HepG2 (cell line): Measurements from ENCODE around the gene DNAI4. TPM values are rescaled to one million over a fixed set of nuclear protein-coding genes. Genes with fewer than 3 reads are reported as not detected.

Source experiments
- BCLAF1 ChIP-seq: fragments of 450-650 bp; IDR thresholded peaks from 2 replicates; pipeline ENCODE4 v1.6.1; 2017; ENCODE audit warnings: mild to moderate bottlenecking
- BRD4 ChIP-seq: sonication (generic); formaldehyde crosslinking; IDR thresholded peaks from 2 replicates; pipeline ENCODE4 v1.4.0; 2020; ENCODE audit warnings: missing genetic modification reagents
- DR1 ChIP-seq: sonication (generic); formaldehyde crosslinking; IDR thresholded peaks from 2 replicates; pipeline ENCODE4 v1.8.0; 2021; ENCODE audit warnings: mild to moderate bottlenecking, missing genetic modification reagents, inconsistent platforms
- ELF3 ChIP-seq: IDR thresholded peaks from 2 replicates; pipeline ENCODE4 v1.6.1; 2016; ENCODE audit warnings: missing genetic modification reagents, missing compliant biosample characterization
- EZH2 ChIP-seq: conservative IDR thresholded peaks from 2 replicates; pipeline ENCODE4 v1.6.1; 2012; ENCODE audit warnings: mild to moderate bottlenecking, low read depth, low read length, moderate library complexity
- MTA1 ChIP-seq: sonication (generic); formaldehyde crosslinking; IDR thresholded peaks from 2 replicates; pipeline ENCODE4 v1.4.0; 2020; ENCODE audit warnings: missing genetic modification reagents, mild to moderate bottlenecking, borderline replicate concordance
- NAIF1 ChIP-seq: sonication (generic); formaldehyde crosslinking; IDR thresholded peaks from 2 replicates; pipeline ENCODE4 v1.5.0; 2020; ENCODE audit warnings: mild to moderate bottlenecking, missing genetic modification reagents, borderline replicate concordance
- PHF5A ChIP-seq: IDR thresholded peaks from one replicate; pipeline ENCODE4 v1.6.1; 2018; ENCODE audit warnings: low read depth, missing genetic modification reagents; ENCODE audit not compliant: unreplicated experiment
- SIX1 ChIP-seq: sonication (generic); formaldehyde crosslinking; IDR thresholded peaks from 2 replicates; pipeline ENCODE4 v1.4.0; 2020; ENCODE audit warnings: missing genetic modification reagents, borderline replicate concordance
- SMYD3 ChIP-seq: sonication (generic); formaldehyde crosslinking; IDR thresholded peaks from 2 replicates; pipeline ENCODE4 v1.8.1; 2023; ENCODE audit warnings: mild to moderate bottlenecking, missing genetic modification reagents
- SYNCRIP ChIP-seq: fragments of 200-400 bp; formaldehyde crosslinking; IDR thresholded peaks from 2 replicates; pipeline ENCODE4 v1.6.1; 2018; ENCODE audit warnings: mild to moderate bottlenecking, low read depth, low read length; ENCODE audit not compliant: insufficient read depth
- ZBTB20 ChIP-seq: sonication (generic); formaldehyde crosslinking; IDR thresholded peaks from 2 replicates; pipeline ENCODE4 v1.8.1; 2023; ENCODE audit warnings: missing genetic modification reagents, low read depth, mild to moderate bottlenecking, borderline replicate concordance
- ZEB1 ChIP-seq: IDR thresholded peaks from 2 replicates; pipeline ENCODE4 v1.6.1; 2012; ENCODE audit warnings: mild to moderate bottlenecking, low read depth, inconsistent platforms; ENCODE audit not compliant: insufficient replicate concordance
- ZNF335 ChIP-seq: sonication (generic); formaldehyde crosslinking; IDR thresholded peaks from 2 replicates; pipeline ENCODE4 v1.4.0; 2020; ENCODE audit warnings: missing genetic modification reagents
- ZNF678 ChIP-seq: sonication (generic); formaldehyde crosslinking; IDR thresholded peaks from 2 replicates; pipeline ENCODE4 v1.4.0; 2020; ENCODE audit warnings: mild to moderate bottlenecking, missing genetic modification reagents
- polyA plus RNA-seq, 8 experiments: library from polyadenylated mRNA; depleted of rRNA in 3 of 8; stranded (reverse) in 7 of 8; unstranded in 1 of 8; fragments of >200 nt; fragmentation: Illumina TruSeq in 4 of 8; extraction: Trizol in 4 of 8; gene quantifications; 2 replicates each; pipeline versions ENCODE4 v1.2.1 to v1.2.3, GENCODE V29; 2011 to 2016; ENCODE audit warnings: low read depth in 4 of 8, missing spikeins in 1 of 8, mixed read lengths in 1 of 8; ENCODE audit not compliant: insufficient read depth in 1 of 8
- total RNA-seq, 5 experiments: library from RNA; depleted of rRNA; stranded (reverse); fragments of >200 nt; fragmentation: Illumina TruSeq; extraction: Trizol; gene quantifications; 2 replicates each; pipeline ENCODE4 v1.2.3, GENCODE V29; 2016; ENCODE audit warnings: low read depth in 1 of 5
- TF ChIP-seq, protein P1 (sequence below): sonication (generic); formaldehyde crosslinking; IDR thresholded peaks from 2 replicates; pipeline ENCODE4 v1.5.0; 2020; ENCODE audit warnings: mild to moderate bottlenecking, missing genetic modification reagents, borderline replicate concordance
- TF ChIP-seq, protein P2 (sequence below): sonication (generic); formaldehyde crosslinking; IDR thresholded peaks from 2 replicates; pipeline ENCODE4 v1.4.0; 2020; ENCODE audit warnings: missing genetic modification reagents, low read depth, mild to moderate bottlenecking, borderline replicate concordance

Gene DNAI4
- total and polyA plus RNA-seq, 2 of the 13 experiments (the other 11 are each of a cell fraction or from before 2014, with no cell fraction given) = 0.04 to 0.08 TPM

DNA sequence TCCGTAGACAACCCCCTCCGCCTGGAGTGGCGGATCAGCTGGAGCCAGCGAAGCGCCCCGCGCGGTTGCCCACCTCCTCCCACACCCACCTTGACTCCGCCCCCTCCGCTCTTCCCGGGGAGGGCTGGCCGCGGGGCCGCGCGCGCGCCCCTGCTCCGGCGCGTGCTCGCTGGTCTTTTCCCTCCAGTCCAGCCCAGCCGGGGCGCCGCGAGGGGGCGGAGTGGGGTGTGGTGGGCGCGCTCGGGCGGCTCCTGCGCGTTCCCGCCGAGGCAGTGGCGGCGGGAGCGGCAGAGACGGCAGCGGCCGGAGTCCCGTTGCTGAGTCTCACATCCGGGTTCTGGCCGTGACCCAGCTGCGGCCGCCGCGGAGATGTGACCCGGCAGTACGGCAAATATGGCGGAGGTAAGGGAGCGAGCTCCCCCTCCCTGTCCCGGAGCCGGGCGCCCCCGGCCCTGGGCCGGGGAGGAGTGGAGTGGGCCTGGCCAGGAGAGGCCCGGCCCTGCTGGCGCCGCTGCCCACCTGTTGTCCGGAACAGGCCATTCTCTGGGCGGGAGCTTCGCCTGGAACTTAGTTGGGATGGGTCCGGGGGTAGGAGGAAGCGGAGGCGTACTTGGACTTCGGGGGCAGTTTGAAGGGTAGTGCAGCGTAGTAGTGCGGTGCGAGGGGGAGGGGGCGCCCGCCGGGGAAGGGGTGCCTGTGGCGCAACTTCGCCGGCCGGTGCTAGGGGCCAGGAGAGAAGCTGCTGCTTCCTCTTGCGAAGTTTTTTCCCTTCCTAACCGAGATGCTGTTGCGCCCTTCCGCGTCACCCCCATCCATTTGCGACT lies 5.6 kb upstream of the DNAI4 start (continued):
- TF ChIP-seq, protein P1, sequence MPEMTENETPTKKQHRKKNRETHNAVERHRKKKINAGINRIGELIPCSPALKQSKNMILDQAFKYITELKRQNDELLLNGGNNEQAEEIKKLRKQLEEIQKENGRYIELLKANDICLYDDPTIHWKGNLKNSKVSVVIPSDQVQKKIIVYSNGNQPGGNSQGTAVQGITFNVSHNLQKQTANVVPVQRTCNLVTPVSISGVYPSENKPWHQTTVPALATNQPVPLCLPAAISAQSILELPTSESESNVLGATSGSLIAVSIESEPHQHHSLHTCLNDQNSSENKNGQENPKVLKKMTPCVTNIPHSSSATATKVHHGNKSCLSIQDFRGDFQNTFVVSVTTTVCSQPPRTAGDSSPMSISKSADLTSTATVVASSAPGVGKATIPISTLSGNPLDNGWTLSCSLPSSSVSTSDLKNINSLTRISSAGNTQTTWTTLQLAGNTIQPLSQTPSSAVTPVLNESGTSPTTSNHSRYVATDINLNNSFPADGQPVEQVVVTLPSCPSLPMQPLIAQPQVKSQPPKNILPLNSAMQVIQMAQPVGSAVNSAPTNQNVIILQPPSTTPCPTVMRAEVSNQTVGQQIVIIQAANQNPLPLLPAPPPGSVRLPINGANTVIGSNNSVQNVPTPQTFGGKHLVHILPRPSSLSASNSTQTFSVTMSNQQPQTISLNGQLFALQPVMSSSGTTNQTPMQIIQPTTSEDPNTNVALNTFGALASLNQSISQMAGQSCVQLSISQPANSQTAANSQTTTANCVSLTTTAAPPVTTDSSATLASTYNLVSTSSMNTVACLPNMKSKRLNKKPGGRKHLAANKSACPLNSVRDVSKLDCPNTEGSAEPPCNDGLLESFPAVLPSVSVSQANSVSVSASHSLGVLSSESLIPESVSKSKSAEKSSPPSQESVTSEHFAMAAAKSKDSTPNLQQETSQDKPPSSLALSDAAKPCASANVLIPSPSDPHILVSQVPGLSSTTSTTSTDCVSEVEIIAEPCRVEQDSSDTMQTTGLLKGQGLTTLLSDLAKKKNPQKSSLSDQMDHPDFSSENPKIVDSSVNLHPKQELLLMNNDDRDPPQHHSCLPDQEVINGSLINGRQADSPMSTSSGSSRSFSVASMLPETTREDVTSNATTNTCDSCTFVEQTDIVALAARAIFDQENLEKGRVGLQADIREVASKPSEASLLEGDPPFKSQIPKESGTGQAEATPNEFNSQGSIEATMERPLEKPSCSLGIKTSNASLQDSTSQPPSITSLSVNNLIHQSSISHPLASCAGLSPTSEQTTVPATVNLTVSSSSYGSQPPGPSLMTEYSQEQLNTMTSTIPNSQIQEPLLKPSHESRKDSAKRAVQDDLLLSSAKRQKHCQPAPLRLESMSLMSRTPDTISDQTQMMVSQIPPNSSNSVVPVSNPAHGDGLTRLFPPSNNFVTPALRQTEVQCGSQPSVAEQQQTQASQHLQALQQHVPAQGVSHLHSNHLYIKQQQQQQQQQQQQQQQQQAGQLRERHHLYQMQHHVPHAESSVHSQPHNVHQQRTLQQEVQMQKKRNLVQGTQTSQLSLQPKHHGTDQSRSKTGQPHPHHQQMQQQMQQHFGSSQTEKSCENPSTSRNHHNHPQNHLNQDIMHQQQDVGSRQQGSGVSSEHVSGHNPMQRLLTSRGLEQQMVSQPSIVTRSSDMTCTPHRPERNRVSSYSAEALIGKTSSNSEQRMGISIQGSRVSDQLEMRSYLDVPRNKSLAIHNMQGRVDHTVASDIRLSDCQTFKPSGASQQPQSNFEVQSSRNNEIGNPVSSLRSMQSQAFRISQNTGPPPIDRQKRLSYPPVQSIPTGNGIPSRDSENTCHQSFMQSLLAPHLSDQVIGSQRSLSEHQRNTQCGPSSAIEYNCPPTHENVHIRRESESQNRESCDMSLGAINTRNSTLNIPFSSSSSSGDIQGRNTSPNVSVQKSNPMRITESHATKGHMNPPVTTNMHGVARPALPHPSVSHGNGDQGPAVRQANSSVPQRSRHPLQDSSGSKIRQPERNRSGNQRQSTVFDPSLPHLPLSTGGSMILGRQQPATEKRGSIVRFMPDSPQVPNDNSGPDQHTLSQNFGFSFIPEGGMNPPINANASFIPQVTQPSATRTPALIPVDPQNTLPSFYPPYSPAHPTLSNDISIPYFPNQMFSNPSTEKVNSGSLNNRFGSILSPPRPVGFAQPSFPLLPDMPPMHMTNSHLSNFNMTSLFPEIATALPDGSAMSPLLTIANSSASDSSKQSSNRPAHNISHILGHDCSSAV (CRISPR knock-in tag) = no peak
- no peak; the same call in 1 of the 2 replicates for TF ChIP-seq DR1 (CRISPR knock-in tag)
- no peak for TF ChIP-seq ZNF335 (CRISPR knock-in tag)
- TF ChIP-seq SYNCRIP = no peak
- TF ChIP-seq SMYD3 (CRISPR knock-in tag) = no peak
- TF ChIP-seq BCLAF1 = no peak
- TF ChIP-seq ZEB1 = no peak
- TF ChIP-seq SIX1 (CRISPR knock-in tag) = no peak
- no peak; the same call in 1 of the 2 replicates for TF ChIP-seq MTA1 (CRISPR knock-in tag)
- TF ChIP-seq NAIF1 (CRISPR knock-in tag) = no peak
- no peak for TF ChIP-seq ZNF678 (CRISPR knock-in tag)
- peak; percentile 59; the same call in 1 of the 2 replicates for TF ChIP-seq BRD4 (CRISPR knock-in tag)
- TF ChIP-seq, protein P2, sequence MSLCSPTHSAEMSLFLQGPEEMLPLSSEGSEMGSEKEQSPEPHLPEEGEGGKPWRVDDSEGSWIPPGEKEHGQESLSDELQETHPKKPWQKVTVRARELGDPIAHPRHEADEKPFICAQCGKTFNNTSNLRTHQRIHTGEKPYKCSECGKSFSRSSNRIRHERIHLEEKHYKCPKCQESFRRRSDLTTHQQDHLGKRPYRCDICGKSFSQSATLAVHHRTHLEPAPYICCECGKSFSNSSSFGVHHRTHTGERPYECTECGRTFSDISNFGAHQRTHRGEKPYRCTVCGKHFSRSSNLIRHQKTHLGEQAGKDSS (CRISPR knock-in tag) = no peak; the same call in 1 of the 2 replicates
- no peak for TF ChIP-seq ZBTB20 (CRISPR knock-in tag)
- no peak for TF ChIP-seq PHF5A (CRISPR knock-in tag)
- no peak; the same call in 1 of the 2 replicates for TF ChIP-seq ELF3 (CRISPR knock-in tag)
- TF ChIP-seq EZH2 = no peak
